Mucosa of descending colon (tissue), 3 donors: ENCODE measurements around the gene IGFL3. TPM values are rescaled to one million over a fixed set of nuclear protein-coding genes. Genes with fewer than 3 reads are reported as not detected.

Experiments
- ATAC-seq: fragments of 200-7000 bp; cut with Tn5 transposase; one replicate; pipeline ENCODE4 v1.9.1; 2020; ENCODE audit warnings: mild to moderate bottlenecking, moderate library complexity
- DNase-seq, 3 donors: peaks; one replicate each; pipeline ENCODE4 v3.0.0-alpha.2; 2020
- H3K36me3 ChIP-seq: fragments of 200-600 bp; one replicate; pipeline ENCODE4 v1.8.0; 2021; ENCODE audit warnings: low read depth, mild to moderate bottlenecking
- H3K4me1 ChIP-seq: fragments of 200-600 bp; one replicate; pipeline ENCODE4 v1.8.0; 2021; ENCODE audit warnings: low read depth, mild to moderate bottlenecking
- H3K4me3 ChIP-seq: fragments of 200-600 bp; one replicate; pipeline ENCODE4 v1.8.0; 2021; ENCODE audit warnings: mild to moderate bottlenecking
- H3K9me3 ChIP-seq: fragments of 200-600 bp; one replicate; pipeline ENCODE4 v1.8.0; 2021; ENCODE audit warnings: mild to moderate bottlenecking
- CTCF ChIP-seq: fragments of 200-600 bp; IDR thresholded peaks from one replicate; pipeline ENCODE4 v1.8.0; 2022; ENCODE audit warnings: antibody characterized with exemption, mild to moderate bottlenecking
- intact Hi-C, 2 donors: fragments of 100-400 bp; cut with DNase I in 1 of 2; cut with micrococcal nuclease in 1 of 2; formaldehyde crosslinking; loops; one replicate each; pipeline versions ENCODE4 v1.11.0 to v1.11.1; 2022; cut with DNase I, micrococcal nuclease
- total RNA-seq, 3 donors: library from RNA; stranded (reverse); fragmentation: NEBNext Ultra II Directional in 2 of 3; extraction: Animal tissue kit (Norgen Biotek cat#: 25700) in 2 of 3; gene quantifications; one replicate each; pipeline versions ENCODE4 v1.2.1 to v1.2.4, GENCODE V29; 2021 to 2023
- donor health status: DM: no; HTN: no; CAD: no; lungs with moderate emphysema.
- donor health status: DM: no; HTN: no; CAD: no.
- donor health status: DM: no; HTN: yes; CAD: no.

IGFL3 gene
- total RNA-seq, 3 donors from 2014 or later = not detected

DNA sequence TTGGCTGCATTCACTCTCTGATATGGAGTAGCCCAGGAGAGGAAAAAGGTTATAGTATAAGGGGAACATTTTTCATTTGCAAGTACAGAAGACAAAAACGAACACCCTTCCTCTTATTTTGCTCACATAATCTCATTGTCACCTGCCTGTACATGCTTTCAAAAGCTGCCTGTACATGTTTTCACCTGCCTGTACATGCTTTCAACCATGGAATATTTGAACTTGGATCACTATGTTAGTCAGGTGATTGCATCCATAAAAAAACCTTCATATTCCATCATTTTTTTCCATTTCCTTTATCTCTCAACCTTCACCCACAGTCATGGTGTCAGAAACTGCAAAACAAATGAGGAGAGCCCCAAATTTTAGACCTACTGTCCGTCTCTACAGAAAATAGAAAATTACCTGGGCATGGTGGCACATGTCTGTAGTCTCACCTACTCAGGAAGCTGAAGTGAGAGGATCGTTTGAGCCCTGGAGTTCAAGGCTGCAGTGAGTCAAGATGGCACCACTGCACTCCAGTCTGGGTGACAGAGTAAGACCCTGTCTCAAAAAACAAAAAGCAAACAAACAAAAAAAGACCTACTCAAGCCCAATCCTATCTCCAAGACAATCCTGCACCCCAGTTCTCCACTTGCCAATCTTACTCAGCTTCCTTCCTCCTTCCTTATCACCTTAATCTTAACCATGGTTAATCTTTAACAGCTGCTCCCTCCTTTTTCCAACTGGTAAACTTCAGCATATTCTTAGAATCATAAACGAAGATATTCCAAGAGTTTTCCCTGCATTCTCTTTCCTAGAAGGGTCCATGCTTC lies 35.1 kb upstream of the IGFL3 start:
- Histone ChIP-seq H3K4me1 (peaks cover 18% of the 10 kb centered on the region), H3K36me3 (no peaks in the 10 kb centered on the region), H3K9me3 (peaks cover 7% of the 10 kb centered on the region), H3K4me3 (no peak overlapping the region)
- no peak for TF ChIP-seq CTCF
- peak; percentile 96 for ATAC-seq
- peak in 1 of 3 donors; percentile 24 for DNase-seq
- intact Hi-C loops = no loop called here

DNA sequence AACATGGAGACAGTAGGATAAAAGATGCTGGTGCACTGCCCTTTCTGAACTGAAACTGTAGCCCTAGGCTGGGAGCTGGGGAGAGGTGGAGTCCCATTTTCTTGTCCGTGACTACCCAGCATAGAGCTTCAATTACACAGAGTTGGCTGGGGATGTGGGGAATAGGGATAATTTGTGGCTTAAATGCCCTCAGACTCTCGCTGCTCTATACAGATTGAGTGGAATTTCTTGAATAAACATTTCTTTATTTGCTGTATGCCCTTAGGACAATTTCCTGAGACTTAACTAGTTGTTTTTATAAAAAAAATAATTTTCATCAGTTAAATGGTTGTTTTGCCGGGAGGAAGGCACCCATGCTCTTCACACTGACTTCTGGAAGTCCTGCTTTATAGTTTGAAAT lies 30.7 kb upstream of the IGFL3 start:
- no peak for TF ChIP-seq CTCF
- Histone ChIP-seq H3K4me3 (no peak overlapping the region), H3K9me3 (no peaks in the 10 kb centered on the region), H3K4me1 (peaks cover 13% of the 10 kb centered on the region), H3K36me3 (no peaks in the 10 kb centered on the region)
- intact Hi-C loops = no loop called here
- no peak for ATAC-seq
- DNase-seq = no peak

- intact Hi-C loops = no loop called here
- no peak for ATAC-seq
Measured at GRCh38 chr19:46150606-46151005, 26.1 kb upstream of the IGFL3 start.

GRCh38 chr19:46147791-46148288 lies 23.4 kb upstream of the IGFL3 start, which contains the start of gene IGFL2:
Gene IGFL2 (plus strand): TSS chr19:46148238. CDS start chr19:46148279, 41 bp downstream.
- no peak for ATAC-seq

More at GRCh38 chr19:46150606-46151005, 26.1 kb upstream of the IGFL3 start:
- Histone ChIP-seq H3K36me3 (no peaks in the 10 kb centered on the region), H3K4me1 (no peaks in the 10 kb centered on the region), H3K4me3 (no peak overlapping the region), H3K9me3 (no peaks in the 10 kb centered on the region)
- no peak for TF ChIP-seq CTCF
- DNase-seq = no peak

DNA sequence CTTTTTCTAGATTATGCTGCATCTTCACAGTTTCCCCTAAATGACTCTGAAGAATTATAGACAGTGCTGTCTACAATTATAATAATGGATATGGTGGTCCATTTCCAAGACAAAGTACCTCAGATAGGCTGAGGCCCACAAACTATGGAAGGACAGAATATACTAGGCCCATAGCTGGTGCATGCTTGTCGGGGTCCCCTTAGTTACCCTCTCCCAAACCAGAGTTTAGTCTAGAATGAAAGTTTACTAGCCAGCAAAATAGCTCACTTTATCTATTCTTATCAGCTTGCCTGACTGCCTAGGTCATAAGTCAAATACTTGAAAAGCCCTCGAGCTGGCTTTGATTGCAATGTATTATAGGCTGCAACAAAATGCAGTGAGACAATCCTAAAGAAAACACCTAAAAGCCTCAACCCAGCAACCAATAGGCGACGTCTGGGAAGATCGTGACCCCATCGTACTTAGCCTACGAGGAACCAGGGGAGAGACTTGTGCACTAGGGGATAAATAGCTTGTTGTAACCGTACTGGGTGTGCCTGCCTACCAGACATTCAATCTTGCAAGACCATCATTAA lies 22.8 kb upstream of the IGFL3 start:
- DNase-seq (no peak), ATAC-seq (no peak)
- Histone ChIP-seq H3K36me3 (no peaks in the 10 kb centered on the region), H3K4me1 (no peaks in the 10 kb centered on the region), H3K4me3 (no peak overlapping the region), H3K9me3 (no peaks in the 10 kb centered on the region)
- intact Hi-C loops = no loop called here
- TF ChIP-seq CTCF = no peak

More at GRCh38 chr19:46147791-46148288, 23.4 kb upstream of the IGFL3 start, which contains the start of gene IGFL2:
- Histone ChIP-seq H3K36me3 (no peaks in the 10 kb centered on the region), H3K9me3 (no peaks in the 10 kb centered on the region), H3K4me3 (no peak within 1 kb of the TSS), H3K4me1 (no peaks in the 10 kb centered on the region)
- no peak for TF ChIP-seq CTCF
- intact Hi-C loops = no loop called here
- DNase-seq = no peak
